GM06990 (cell line): ENCODE results near the gene DPH1.

ENCODE experiments used
- DNase-seq: peaks from one replicate; pipeline ENCODE4 v3.0.0-alpha.2; 2011; ENCODE audit not compliant: insufficient read length; ENCODE audit errors: extremely low read depth
- H3K27me3 ChIP-seq: replicated peaks from 2 replicates; pipeline ENCODE4 v1.6.0; 2011; ENCODE audit warnings: low read length; ENCODE audit not compliant: control insufficient read depth, insufficient read depth
- H3K36me3 ChIP-seq: 2 replicates; pipeline ENCODE4 v1.5.1; 2011; ENCODE audit warnings: low read length; ENCODE audit not compliant: control insufficient read depth, insufficient read depth
- H3K4me3 ChIP-seq: replicated peaks from 2 replicates; pipeline ENCODE4 v1.5.1; 2011; ENCODE audit warnings: low read depth, mild to moderate bottlenecking, control low read depth, low read length
- CTCF ChIP-seq: IDR thresholded peaks from 2 replicates; pipeline ENCODE4 v1.5.1; 2011; ENCODE audit warnings: low read length, control low read depth, mild to moderate bottlenecking, inconsistent platforms; ENCODE audit not compliant: insufficient read depth, poor library complexity, severe bottlenecking

Gene DPH1

GRCh38 chr17:2090210-2090641 is 60.3 kb downstream of the DPH1 start:
- H3K4me3 ChIP-seq: peak overlapping the region; percentile 52
- DNase-seq: no peak
- no peak for TF ChIP-seq CTCF
- peaks cover 4% of the 10 kb centered on the region for H3K36me3 ChIP-seq
- no peaks in the 10 kb centered on the region for H3K27me3 ChIP-seq

DNA sequence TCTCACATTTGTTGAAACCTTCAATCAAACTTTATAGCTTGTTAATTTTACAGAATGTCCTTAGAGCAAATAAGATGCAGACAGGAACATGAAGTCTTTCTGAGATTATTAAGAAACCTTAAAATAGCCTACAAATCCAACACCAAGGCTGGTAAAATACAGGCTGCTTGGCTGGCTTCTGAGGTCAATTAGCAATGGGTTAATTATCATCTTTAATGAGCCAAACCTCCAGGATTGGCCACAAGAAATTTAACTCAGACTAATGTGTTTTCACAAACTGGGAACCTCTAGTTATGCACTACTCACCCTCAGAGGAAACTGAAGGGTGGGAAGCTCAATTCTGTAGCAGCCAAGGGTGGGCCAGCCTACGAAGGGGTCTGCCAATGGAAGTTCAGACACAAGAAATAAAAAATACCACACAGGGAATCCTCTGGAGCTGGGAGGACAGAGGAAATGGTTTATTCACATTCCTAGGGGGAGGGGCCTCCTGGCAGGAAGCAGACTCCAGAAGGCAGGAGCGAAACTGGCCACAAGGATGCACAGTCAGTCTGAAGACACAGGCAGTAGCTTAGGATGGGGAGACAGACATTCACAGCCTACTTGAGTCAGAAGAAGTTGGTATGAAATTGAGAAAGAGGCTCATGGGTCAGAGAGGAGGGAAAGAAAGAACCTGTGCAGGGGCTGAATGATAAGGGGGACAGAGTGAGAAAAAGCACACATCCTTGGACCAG is 61.0 kb downstream of the DPH1 start:
- no peak for DNase-seq
- no peaks in the 10 kb centered on the region for H3K27me3 ChIP-seq
- peak overlapping the region; percentile 52 for H3K4me3 ChIP-seq
- no peak for TF ChIP-seq CTCF
- peaks cover 3% of the 10 kb centered on the region; the same call in 1 of the 2 replicates for H3K36me3 ChIP-seq

- TF ChIP-seq CTCF: no peak
- Histone ChIP-seq H3K27me3 (no peaks in the 10 kb centered on the region), H3K4me3 (no peak overlapping the region), H3K36me3 (peaks cover 3% of the 10 kb centered on the region; the same call in 1 of the 2 replicates)
- DNase-seq: no peak
These were observed 62.3 kb downstream of the DPH1 start for GRCh38 chr17:2092253-2092652.

DNA sequence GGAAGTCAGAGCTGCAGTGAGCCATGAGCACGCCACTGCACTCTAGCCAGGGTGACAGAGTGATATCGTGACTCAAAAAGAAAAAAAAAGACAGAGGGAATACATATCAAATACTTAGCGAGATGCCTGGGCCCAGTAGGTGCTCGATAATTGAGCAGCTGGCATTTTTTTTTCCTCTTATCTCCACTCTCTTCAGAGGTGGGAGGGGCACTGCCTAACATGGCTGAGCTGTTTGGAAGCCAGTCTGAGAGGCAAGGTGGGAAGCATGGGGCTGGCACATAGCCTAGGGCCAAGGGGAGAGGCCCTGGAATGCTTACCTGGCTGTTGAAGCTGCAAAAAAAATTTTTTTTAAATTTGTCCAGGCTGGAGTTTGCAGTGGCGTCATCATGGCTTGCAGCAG is 63.4 kb downstream of the DPH1 start:
- no peak for TF ChIP-seq CTCF
- DNase-seq: no peak
- no peaks in the 10 kb centered on the region for H3K27me3 ChIP-seq

More for the DNA sequence above, 63.4 kb downstream of the DPH1 start:
- Histone ChIP-seq H3K4me3 (no peak overlapping the region), H3K36me3 (peaks cover 5% of the 10 kb centered on the region; the same call in 1 of the 2 replicates)
